NCI-H510A (cell line): Measurements from ENCODE around the gene CACNA2D3.

ENCODE experiments used
- DNase-seq: peaks from one replicate; lab custom pipeline; 2025; lab: John Stamatoyannopoulos, UW

The CACNA2D3 gene

DNA sequence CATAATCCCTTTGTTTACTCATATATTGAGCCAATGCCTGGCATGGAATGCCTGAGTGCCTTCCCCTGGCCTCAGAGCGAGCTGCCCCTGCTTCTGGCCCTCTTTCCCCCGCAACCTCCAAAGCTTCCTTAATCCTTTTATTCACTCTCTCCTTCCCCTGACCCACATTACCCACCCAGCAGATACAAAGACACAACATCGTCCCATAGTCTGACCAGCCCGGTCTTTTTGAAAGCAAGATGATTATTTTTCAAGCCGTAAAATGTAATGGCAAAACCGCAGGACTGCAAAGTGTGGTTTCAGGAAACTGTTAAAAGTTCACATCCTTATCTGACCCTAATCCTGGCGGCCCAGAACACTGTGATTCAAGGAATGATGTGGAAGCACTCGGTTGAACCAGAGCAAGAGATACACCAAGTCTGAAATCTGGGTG, 883.9 kb downstream of the CACNA2D3 start:
- DNase-seq, result no peak

DNA sequence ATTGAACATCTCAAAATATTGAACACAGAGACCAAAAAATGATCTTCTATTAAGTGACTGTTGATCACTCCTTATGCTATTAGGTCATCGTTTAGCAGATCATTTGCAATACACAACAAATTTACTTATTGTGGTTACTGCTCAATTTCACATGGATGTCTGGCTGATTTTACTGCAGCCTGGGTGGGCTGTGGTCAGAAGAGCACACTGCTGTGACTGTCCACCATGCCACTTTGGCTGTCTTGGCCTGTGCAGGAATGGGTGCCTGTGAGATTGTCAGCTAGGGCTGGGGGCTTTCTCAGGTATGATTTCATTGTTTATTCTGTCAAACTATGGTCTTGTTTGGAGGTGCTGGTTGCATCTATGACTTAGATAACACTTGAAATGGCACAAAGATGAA, 885.6 kb downstream of the CACNA2D3 start:
- no peak for DNase-seq

GRCh38 chr3:55009372-55009771, 887.0 kb downstream of the CACNA2D3 start:
- no peak for DNase-seq

DNA sequence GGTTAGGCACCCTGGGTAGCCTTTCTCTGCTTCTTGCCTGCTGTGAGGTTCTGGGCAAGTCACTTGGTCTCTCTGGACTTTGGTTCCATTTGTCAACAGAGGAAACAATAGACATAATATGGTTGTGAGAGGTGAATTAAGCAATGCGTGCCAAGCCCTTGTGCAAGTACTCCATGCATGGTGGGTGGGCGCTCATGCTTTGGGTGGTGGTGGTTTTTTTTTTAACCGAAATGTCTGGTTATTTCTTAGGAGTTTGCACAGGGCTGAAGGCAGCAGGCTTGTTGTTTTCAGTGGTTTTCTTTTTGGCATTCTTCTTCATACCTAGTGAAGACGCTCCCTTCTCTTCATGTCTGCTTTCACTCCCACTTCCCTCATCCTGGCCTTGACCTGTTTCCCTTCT, 889.7 kb downstream of the CACNA2D3 start:
- no peak for DNase-seq

GRCh38 chr3:55013145-55013925, 891.0 kb downstream of the CACNA2D3 start:
- no peak for DNase-seq

DNA sequence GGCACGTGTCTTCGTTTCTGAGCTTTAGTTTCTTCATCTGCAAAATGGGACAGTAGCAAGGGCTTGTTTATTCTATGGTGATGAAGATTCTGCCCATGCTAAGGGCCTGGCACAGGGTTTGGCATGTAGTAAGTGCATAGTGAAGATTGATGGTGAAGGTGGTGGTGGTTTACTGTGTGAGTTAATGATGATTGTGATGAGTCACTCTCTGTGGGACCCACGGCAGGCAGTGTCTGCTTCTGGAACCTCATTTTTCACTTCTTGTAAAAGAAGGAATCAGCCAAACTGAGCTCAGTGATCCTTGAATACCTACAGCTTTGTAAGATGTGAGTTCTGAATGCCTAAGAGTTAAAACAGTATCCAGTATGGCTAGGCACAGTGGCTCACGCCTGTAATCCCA, 891.7 kb downstream of the CACNA2D3 start:
- no peak for DNase-seq

DNA sequence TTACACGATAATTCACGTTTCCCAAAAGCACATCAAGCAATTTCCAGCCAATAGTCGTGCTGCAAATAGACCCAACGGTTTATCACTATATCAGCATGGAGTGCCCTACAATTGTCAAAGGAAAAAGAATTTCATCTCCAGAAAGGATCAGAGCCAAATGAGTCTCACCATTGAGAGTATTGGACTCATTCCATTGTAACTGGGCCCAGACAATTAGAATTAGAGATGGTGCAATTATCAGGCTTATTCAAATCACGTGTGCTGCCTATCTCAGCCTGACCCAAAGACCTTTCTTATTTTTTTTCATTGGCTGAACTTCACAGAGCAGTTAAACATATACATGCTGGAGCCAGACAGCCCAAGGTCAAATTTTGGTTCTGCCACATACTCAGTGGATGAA, 892.6 kb downstream of the CACNA2D3 start:
- DNase-seq, result no peak

DNA sequence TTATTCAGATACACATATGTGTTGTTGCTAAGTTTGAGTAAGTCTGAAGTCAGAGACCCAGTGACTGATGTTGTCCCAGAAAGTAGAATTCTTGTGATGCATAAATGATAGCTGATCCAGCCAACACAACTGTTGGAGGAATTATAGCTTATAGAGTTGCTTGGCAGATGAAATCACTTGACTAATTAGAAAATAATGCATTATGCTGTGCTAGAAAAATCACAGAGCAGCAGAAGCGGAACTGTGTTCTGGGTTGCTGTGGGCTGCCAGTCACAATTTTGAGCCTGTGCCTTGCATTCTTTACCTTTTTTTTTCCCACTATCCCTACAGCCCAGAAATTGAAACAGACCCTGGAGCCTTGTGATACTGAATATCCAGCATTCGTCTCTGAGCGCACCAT, 895.5 kb downstream of the CACNA2D3 start:
- no peak for DNase-seq

DNA sequence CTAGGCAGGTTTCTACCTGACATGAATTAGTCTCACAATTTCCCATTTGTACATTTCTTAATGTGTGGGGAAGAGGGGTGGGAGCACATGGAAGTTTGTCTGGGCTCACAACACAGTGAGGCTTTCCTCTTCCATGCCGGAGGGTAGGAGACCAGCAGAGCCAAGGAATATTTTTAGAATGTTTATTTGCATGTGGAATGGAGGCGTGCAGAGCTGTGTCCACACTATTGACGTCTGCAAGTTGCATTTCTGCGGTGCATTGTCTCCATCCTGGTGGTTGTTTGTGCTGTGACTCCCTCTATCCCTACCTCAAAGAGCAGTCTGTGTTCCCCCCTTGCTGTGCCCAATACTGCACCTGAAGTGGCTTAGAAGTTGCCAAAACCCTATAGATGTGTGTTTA, 908.6 kb downstream of the CACNA2D3 start:
- no peak for DNase-seq

- no peak for DNase-seq
Measured at GRCh38 chr3:55036883-55037577, 914.7 kb downstream of the CACNA2D3 start.

DNA sequence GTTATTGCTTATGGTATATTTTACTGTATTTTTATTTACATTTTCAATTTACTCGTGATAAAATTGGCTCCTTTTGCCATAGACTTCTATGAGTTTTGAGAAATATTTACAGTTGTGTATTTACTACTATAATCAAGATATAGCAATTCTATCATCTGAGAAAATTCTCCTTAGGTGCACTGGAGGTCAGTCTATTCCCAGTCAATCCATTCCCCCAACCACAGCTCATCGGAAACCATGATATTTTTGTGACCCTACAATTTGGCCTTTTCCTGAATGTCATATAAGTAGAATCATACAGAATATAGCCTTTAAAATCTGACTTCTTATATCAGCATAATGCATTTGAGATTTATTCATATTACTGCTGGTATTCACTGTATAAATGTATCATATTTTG, 920.2 kb downstream of the CACNA2D3 start:
- no peak for DNase-seq

- DNase-seq, result no peak
Measured at GRCh38 chr3:55044486-55044885, 922.1 kb downstream of the CACNA2D3 start.

GRCh38 chr3:55059027-55059629, 936.8 kb downstream of the CACNA2D3 start:
- DNase-seq, result no peak

DNA sequence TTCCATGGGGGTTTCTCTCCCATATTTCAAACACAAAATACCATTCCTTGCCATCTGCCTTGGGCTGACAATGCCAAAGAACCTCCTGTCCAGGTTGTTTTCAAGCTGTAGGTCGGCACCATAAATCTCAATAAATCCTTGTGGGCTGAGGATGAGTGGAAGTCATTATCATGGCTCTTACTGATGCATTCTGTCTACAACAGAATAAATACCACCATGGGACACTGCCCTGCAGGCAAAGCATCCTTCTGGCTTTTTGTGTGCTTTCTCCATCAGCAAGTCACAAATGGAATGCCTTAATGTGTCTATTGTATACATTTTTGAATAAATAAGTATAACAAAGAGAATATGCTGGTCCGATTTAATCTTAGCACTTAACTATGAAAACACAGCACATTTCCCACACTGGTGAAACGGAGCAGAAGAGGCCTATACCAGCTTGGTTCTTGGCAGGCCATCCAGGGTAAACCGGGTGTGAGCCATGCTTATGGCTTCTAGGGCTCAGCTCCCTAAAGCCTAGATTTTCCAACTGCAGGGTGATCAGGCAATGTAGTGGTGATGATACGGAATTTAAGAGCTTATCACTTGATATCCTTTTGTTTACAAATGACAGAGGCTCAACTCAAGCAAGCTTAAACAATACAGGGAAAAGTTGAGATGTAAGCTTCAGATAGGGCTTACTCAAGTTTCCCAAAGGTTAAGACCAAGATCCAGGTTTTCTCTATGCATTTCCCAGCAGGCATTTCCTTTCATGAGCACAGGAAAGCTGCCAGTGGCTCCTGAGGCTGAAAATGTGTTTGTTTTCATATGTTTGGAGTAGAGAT, 938.8 kb downstream of the CACNA2D3 start:
- no peak for DNase-seq

DNA sequence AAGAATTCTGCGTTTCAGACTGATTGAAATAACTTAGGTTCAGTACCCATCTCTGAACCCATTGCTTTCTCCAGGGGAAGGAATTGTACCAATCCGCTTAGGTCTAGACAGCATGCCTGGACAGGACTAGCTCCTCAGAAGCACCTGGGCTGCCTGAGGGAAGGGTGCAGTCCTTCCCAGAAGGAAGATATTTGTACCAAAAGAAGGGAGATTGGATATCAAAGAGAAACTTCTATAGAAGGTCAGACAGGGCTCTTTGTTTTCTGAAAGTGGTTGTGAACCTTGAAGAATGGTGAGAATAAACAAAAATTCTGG, 939.3 kb downstream of the CACNA2D3 start:
- no peak for DNase-seq

GRCh38 chr3:55064164-55064563, 941.8 kb downstream of the CACNA2D3 start:
- no peak for DNase-seq

GRCh38 chr3:55065331-55065730, 943.0 kb downstream of the CACNA2D3 start:
- DNase-seq, result no peak

DNA sequence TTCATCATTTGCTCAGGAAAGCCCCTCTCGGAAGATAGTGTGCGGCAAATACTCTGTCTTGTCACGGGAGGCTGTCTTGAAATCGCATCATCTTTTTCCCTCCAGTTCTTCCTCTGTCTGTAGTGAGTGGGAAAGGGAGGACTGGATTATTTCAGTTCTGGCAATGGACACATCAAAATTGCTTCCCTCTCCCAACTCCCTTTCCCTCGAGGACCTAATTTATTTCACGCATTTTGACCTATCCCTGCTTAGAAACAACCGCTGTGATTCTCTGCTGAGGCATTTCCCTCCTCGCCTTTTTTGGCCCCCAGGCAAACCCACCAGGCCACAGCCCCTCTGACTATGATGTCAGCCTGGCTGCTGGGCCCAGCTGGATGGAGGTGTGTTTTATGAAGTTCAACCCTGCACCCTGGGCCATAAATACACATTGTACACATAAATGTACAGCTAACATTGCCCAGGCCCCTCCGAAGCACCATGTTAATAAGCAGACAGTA, 944.2 kb downstream of the CACNA2D3 start:
- DNase-seq, result no peak

DNA sequence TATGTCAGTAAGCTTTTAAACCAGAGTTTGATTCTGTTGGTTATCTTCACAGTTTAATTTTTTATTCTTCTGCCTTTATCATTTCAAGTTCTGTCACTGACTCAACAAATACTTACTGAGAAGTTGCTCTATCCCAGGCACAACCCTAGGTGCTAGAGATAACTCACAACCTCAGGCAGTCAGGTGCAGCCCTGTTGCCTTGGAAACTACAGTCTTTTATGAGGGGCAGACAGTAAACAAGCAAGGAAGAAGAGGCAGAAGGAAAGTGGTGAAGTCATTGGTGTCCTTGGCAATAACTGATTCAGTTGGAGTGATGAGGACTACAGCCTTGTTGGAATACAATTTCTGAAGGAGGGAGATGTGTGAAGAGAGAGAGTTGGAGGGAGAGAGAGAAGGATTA, 947.6 kb downstream of the CACNA2D3 start:
- DNase-seq, result no peak

GRCh38 chr3:55074796-55075195, 952.4 kb downstream of the CACNA2D3 start:
- DNase-seq, result no peak

- no peak for DNase-seq
Measured at GRCh38 chr3:55075846-55076245, 953.5 kb downstream of the CACNA2D3 start.

GRCh38 chr3:55077726-55078125, 955.4 kb downstream of the CACNA2D3 start:
- no peak for DNase-seq
